ENCODE results near the gene XXYLT1. TPM values are rescaled to one million over a fixed set of nuclear protein-coding genes. Genes with fewer than 3 reads are reported as not detected.

XXYLT1 gene
- total RNA-seq, 1 donor from 2014 or later: 14.5 TPM

GRCh38 chr3:195267096-195267495 is 3.9 kb downstream of the XXYLT1 start:
- TF ChIP-seq POLR2AphosphoS5 (IDR thresholded peaks at IDR 0.05; ENCODE audit: insufficient read depth in 1 of 2, low read depth in 1 of 2): no peak
- no peak for TF ChIP-seq CTCF (IDR thresholded peaks at IDR 0.05)
- TF ChIP-seq POLR2A (IDR thresholded peaks at IDR 0.05): no peak
- no peaks in the 10 kb centered on the region for H3K9me3 ChIP-seq
- intact Hi-C loops (cut with DNase I): no loop called here
- H3K27me3 ChIP-seq: no peaks in the 10 kb centered on the region
- no peak overlapping the region for H3K4me3 ChIP-seq
- DNase-seq (ENCODE audit: extremely low spot score in 2 of 2): no peak
- no peaks in the 10 kb centered on the region for H3K36me3 ChIP-seq
- no peak overlapping the region for H3K27ac ChIP-seq
- peaks cover 39% of the 10 kb centered on the region for H3K4me1 ChIP-seq

- H3K27ac ChIP-seq: no peak overlapping the region
- DNase-seq (ENCODE audit: extremely low spot score in 2 of 2): no peak
- H3K36me3 ChIP-seq: no peaks in the 10 kb centered on the region
- peaks cover 34% of the 10 kb centered on the region for H3K4me1 ChIP-seq
- H3K9me3 ChIP-seq: no peaks in the 10 kb centered on the region
- H3K27me3 ChIP-seq: no peaks in the 10 kb centered on the region
- intact Hi-C loops (cut with DNase I): no loop called here
- H3K4me3 ChIP-seq: no peak overlapping the region
- TF ChIP-seq POLR2A (IDR thresholded peaks at IDR 0.05): no peak
- no peak for TF ChIP-seq CTCF (IDR thresholded peaks at IDR 0.05)
- TF ChIP-seq POLR2AphosphoS5 (IDR thresholded peaks at IDR 0.05; ENCODE audit: insufficient read depth in 1 of 2, low read depth in 1 of 2): no peak
These were observed 4.5 kb downstream of the XXYLT1 start for GRCh38 chr3:195266428-195266827.

DNA sequence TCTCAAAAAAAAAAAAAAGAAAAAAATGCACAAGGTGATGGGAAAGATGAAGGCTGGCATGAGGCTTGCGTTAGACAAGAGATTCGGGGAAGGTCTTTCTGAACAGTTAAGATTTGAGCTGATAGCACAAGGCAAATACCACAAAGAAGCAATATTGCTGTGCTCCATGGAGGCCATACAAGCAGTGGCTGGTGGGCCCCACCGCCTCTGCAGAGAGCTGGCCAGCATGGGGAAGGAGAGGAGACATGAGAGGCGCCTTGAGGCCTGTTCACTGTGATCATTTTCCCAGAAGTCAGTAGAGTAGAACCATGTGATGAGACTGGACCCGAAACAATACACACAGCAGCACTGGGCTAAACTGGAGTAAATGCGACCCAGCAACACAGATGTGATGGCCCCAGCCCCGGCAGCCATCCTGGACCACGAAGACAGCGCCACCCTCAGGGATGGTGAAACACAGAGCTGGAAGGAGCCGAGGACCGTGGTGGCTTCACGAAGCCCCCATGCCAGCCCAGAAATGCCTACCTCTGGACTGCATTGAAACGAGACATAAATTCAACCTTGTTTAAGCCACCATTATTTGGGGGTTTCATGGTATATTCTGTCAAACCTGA is 5.5 kb downstream of the XXYLT1 start:
- TF ChIP-seq CTCF (IDR thresholded peaks at IDR 0.05) (no peak), POLR2A (IDR thresholded peaks at IDR 0.05) (no peak), POLR2AphosphoS5 (IDR thresholded peaks at IDR 0.05; ENCODE audit: insufficient read depth in 1 of 2, low read depth in 1 of 2) (no peak)
- Histone ChIP-seq H3K27me3 (no peaks in the 10 kb centered on the region), H3K36me3 (no peaks in the 10 kb centered on the region), H3K4me3 (no peak overlapping the region), H3K27ac (no peak overlapping the region), H3K4me1 (peaks cover 41% of the 10 kb centered on the region), H3K9me3 (no peaks in the 10 kb centered on the region)
- intact Hi-C loops (cut with DNase I): no loop called here
- DNase-seq (ENCODE audit: extremely low spot score in 2 of 2): no peak

GRCh38 chr3:195263925-195264600 is 6.9 kb downstream of the XXYLT1 start:
- H3K36me3 ChIP-seq: no peaks in the 10 kb centered on the region
- H3K4me3 ChIP-seq: no peak overlapping the region
- no peaks in the 10 kb centered on the region for H3K9me3 ChIP-seq
- H3K27ac ChIP-seq: no peak overlapping the region
- intact Hi-C loops (cut with DNase I): no loop called here
- peaks cover 37% of the 10 kb centered on the region for H3K4me1 ChIP-seq
- DNase-seq (ENCODE audit: extremely low spot score in 2 of 2): no peak
- no peak for TF ChIP-seq CTCF (IDR thresholded peaks at IDR 0.05)
- TF ChIP-seq POLR2AphosphoS5 (IDR thresholded peaks at IDR 0.05; ENCODE audit: insufficient read depth in 1 of 2, low read depth in 1 of 2): no peak
- no peak for TF ChIP-seq POLR2A (IDR thresholded peaks at IDR 0.05)
- H3K27me3 ChIP-seq: no peaks in the 10 kb centered on the region

Measured in vagina (tissue), 2 donors.